ENCODE measurements around the gene ACKR4.
A peak's percentile ranks its signal among the peaks of the same experiment; 100 is the strongest.
"Not testable (repeated sequence)": the region's sequence is repeated elsewhere in the genome, so short reads cannot be mapped to it uniquely, and the experiment has no call there.

The ACKR4 gene

DNA sequence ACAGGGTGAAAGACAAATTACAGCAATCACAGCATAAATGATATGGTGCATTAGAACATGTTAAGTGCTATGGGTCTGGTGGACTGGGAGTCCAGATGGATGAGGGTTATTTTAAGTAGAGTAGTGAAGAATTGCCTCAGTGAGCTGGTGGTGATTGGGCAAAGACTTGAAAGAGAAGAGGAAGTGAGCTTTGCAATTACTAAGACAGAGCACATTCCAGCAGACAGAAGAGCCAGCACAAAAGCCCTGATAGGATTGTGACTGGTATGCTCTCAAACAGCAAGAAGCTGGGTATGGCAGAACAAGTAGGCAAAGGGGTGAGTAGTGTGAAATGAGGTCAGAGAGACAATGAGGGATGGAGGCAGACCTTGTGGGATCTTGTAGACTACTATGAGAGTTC lies 2.1 kb upstream of the ACKR4 start:
- DNase-seq = no peak

DNA sequence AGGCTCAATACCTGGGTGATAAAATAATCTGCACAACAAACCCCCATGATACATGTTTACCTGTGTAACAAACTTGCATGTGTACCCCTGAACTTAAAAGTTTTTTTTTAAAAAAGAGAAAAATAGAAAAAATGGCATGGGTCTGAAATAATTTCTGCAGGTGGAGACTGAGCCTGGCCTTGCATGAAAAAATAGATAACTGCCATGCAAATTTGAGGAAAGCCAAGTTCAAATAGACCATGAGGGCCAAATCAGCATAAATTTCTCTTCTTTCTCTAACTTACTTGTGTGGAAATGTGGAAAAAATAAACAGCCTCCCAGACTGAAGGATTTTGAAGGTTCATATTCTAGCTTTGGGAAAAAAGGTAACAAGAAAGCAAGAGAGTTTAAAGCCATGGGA lies 744 bp upstream of the ACKR4 start:
- DNase-seq = no peak

DNA sequence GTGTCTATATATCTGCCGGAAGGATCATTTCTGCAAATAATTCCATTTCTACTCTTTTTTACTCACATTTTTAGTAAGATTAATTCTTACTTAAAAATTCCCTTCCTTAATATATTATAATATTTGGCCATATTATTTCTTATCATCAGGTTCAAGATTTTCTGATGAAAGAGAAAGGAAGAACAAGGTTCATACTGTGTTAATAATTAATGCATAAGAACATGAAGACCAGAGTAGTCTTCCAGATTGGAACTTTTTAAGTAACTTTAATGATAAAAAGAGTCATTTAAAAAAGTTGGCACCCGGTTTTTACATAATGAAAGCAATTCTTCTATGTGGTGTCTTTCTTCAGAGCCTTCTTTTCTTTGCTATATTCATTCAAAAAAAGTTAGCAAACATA lies 590 bp downstream of the ACKR4 start:
- no peak for DNase-seq

DNA sequence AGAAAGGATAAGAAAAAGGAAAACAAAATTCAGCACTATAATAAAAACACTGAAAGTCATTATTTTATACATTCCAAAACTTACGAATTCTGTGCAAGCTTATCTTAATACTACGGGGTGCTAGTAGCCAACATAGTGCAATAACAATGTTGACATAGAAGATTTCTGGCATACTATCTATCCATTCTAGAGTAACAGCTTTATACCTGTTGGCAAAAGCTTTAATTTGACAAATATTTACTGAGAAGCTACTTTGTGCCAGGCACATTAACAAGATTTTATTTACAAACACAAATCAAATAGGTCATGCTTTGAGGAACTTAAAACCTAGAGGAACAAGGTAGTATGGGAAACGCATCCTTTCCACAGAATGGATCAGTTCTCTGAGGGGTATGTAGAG lies 1.1 kb downstream of the ACKR4 start:
- no peak for DNase-seq

DNA sequence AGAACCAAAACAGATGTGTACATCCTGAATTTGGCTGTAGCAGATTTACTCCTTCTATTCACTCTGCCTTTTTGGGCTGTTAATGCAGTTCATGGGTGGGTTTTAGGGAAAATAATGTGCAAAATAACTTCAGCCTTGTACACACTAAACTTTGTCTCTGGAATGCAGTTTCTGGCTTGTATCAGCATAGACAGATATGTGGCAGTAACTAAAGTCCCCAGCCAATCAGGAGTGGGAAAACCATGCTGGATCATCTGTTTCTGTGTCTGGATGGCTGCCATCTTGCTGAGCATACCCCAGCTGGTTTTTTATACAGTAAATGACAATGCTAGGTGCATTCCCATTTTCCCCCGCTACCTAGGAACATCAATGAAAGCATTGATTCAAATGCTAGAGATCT lies 3.5 kb downstream of the ACKR4 start:
- not testable (repeated sequence) for DNase-seq

DNA sequence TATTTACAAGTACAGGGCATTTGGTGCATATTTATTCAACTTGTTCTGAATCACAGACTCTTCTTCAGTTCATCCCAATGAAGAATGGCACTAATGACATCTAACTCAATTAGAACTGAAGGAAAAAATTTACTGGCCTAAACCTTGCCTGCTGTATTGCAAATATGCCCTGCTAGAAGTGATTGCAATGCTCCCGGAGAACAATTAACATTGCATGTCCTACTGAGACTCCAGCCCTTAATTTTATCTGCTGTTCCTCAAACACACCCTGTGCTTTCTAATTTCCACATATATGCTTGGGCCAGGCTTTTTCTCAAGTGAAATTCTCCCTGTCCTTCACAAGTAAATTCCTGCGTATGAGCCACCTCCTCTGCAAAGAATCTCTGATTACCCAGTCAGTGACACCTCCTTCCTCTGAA lies 8.3 kb downstream of the ACKR4 start:
- no peak for DNase-seq

DNA sequence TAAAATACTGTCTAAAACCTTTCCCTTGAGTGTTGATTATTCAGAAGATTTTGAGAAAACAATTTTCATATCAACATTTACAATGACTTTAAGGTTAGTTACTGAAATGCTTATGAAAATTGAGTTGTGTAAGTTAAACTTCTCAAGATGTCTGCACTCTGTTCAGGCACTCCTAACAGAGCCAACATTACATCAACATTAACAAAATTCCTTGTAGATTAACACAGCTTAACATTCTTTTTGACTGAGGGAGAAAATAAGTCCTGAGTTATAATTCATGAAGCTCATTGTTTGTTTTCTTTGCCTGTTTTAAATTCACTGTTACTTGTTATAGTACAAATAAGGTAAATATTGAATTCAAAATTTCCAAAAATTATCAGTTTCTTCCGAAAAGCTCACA lies 9.0 kb downstream of the ACKR4 start:
- DNase-seq = no peak

DNA sequence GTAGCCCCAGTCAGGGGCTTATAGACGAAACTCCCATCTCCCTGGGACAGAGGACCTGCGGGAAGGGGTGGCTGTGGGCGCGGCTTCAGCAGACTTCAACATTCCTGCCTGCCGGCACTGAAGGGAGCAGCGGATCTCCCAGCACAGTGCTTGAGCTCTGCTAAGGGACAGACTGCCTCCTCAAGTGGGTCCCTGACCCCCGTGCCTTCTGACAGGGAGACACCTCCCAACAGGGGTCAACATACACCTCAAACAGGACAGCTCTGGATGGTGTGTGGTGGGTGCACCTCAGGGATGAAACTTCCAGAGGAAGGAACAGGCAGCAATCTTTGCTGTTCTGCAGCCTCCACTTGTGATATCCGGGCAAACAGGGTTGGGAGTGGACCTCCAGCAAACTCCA lies 9.6 kb downstream of the ACKR4 start:
- not testable (repeated sequence) for DNase-seq

DNA sequence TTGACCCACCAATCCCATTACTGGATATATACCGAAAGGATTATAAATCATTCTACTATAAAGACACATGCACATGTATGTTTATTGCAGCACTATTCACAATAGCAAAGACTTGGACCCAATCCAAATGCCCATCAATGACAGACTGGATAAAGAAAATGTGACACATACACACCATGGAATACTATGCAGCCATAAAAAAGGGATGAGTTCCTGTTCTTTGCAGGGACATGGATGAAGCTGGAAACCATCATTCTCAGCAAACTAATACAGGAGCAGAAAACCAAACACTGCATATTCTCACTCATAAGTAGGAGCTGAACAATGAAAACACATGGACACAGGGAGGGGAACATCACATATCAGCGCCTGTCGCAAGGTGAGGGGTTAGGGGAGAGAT lies 18.2 kb downstream of the ACKR4 start:
- DNase-seq = not testable (repeated sequence)

DNA sequence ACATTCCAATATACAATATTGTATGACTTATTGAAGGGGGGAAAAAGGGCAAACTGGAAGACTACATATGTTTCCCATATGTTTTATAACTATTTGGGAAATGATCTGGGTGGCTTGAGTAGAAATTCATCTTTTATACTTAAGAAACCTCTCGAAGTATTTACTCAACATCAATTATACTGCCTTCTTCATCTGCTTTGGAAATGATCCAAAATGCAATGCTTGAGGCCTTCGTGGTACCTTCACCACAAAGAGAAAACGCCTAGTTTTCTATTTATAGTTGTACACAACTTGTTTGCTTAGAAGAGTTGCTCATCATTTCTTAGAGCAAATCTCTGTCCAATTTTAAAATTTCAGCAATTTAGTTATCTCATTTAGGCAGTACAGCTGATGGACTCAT lies 18.8 kb downstream of the ACKR4 start:
- no peak for DNase-seq

DNA sequence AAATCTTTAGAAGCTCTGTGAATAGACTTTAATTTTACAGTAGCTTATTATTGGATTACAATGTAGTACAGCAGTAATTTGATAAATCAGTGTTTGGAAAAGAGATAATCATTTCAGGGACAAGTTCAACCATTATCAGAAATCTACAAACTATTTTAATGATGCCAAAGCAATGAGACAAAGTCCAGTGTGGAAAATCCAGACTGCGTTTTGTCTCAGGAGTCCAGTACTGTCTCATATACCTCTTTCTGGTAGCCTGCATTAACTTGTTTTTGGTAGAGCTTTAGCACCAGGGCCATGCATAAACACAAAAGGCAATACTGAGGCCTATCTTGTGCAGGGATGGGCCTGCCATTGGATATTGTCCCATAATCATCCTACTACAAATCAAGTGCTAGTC lies 19.7 kb downstream of the ACKR4 start:
- DNase-seq = no peak

DNA sequence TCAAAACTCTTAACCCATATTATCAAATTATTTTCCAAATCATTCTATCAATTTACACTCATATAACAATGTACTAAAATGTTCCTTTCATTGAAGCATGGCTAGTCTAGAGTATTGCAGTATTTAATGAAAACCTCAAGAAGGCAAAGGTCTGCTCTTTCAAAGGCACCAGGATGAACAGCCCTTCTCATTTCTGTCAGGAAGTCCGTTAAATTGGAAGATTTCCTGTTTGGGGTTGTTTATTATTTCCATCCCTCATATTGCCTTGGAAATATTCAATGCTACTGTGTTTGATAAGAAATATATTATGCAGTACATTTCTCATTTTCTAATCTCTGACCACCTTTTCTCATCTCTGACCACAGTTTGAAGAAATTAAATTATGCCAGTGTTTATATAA lies 25.1 kb downstream of the ACKR4 start:
- DNase-seq = no peak

DNA sequence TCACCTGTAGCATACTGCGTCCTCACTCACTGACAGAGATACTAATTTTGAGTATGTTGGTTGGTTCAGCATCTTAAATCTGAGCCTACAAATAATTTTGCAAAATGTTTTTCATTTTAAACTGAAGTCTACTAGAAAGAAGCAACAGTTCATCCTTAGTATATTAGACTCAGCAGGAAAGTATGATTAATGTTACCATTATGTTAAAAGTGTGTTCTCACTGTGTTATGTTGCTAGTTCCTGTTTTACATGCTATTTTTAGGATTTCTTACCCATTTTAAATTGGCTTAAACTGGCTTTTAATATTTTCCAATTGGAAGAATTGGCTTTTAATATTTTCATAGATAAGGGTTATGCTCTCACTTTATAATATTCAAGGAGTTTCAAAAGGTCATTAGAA lies 25.7 kb downstream of the ACKR4 start:
- no peak for DNase-seq

DNA sequence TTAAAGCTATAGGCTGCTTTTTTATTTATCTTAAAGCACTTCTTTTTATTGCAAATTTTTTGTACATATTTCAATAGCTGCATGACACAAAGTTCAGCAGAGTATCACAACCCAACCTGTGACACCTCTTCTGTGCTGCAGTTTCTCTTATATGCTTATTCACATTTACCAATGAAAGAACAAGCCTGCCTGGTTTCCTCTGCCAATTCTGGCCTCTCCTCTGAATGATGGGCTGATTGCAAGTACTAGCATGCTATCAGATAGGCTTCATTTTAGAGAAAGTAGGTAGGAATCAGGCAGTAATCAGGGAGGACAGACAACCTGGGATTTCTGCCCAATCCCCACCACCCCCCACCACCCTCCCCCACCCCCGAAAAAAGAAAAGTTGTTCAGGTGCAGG lies 26.6 kb downstream of the ACKR4 start:
- no peak for DNase-seq

DNA sequence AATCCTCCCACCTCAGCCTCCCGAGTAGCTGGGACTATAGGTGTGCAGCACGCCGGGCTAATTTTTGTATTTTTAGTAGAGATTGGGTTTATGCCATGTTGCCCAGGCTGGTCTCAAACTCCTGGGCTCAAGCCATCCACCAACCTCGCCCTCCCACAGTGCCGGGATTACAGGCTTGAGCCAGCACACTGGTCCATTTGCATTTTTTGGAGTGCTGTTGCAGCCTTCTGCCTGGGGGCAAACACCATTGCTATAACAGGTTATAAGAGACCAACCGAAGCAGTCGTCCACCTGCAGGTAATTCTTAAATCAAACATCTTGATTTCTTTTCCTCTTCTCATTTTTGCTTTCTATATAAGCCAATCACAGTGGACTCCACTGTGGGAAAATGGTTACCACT lies 27.7 kb downstream of the ACKR4 start:
- DNase-seq = no peak

DNA sequence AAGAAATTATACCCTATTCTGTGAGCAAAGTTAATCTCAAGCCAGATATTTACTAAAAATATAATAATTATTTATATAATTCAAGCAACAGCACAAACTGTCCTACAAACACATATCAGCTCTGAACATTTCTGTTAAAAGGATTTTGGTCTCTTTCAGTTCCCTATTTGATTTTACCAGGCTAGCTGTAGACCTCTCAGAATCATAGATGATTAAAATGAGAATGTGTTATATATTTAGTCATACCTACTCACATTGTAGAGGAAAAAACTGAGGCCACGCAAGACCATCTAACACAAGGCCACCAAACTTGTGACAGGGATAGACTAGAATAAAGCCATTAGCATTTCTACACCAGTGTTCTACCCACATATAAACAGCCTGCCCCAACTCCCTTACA lies 28.5 kb downstream of the ACKR4 start:
- DNase-seq = no peak

DNA sequence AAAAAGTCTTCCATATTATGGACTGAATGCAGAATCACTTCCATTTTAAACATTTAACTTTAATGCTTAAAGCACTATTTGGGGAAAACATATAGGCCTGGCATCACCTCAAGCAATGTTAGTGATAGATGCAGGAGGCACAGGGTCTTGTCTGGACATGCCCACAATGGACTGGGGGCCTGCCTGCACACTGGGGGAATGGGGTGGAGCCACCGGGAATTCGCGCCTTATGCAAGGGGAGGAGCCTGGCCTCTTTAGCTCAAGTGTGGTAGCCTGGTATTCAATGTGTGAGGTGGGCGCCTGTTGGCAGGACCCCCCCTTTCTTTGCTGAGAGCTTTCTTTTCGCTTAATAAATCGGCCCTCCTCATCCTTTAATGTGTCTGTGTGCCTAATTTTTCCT lies 29.9 kb downstream of the ACKR4 start:
- DNase-seq = no peak

DNA sequence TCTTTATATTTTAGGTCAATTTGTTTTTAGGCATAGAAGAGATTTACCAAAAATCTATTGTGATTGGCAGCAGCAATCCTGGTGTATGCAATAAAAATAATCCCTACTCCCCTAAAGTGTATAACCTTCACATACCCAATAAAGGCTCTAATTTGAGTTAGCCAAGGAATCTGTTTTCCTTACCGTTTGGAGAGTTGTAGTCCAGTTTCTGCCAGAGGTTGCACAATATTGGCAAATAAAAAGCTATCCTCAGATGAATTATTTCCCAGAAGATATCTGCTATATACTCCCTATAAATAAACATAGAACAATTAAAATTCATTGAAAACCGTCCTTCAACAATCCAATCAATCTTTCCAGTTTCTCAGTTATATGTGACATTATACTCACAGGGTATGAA lies 31.1 kb downstream of the ACKR4 start:
- DNase-seq = no peak

DNA sequence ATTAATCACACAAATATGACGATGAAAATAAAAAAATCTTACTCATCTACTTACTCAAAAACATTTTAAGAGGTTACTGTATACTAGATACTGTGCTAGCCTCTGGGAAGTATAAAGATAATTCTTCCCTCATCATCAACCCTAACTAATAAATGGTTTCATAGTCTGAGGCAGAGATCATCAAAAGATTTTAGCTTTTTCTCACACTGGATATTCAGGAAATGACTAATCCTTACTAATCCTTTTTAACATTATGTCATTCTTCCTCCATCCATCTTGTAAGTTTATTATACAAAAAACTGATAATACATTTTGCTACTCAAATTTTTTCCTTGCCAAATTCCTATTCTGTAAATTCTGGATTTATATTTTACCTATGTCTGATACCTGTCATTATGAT lies 32.9 kb downstream of the ACKR4 start:
- DNase-seq = no peak

DNA sequence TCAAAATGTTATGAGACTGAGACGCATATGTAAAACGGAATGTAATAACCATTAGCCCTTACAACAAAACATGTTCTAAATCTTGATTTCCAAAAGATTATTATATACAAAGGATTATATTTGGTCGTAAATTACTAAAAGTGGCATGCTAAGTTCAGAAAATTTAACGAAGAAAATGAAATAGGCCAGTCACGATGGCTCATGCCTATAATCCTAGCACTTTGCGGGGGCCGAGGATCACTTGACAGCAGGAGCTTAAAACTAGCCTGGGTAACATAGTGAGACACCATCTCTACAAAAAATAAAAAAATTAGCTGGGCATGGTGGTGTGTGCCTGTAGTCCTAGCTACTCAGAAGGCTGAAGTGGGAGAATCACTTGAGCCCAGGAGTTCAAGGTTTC lies 33.5 kb downstream of the ACKR4 start:
- no peak for DNase-seq

DNA sequence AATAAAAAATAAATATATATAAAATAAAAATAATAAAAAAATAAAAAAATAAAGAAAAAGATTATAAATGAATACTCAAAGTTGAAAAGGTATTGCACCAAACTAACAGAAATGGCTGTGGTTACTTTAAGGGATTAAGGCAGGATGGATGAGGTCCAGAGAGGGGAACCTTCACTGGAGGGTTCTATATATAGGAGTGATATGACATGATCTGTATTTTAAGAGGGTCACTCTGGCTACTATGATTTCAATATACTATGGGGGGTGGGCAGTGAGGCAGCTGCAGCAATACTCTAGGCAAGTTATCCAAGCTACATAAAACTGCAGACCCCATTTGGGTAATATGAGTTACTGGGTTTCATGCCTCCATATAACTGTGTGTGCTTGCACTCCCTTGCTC lies 38.0 kb downstream of the ACKR4 start:
- no peak for DNase-seq

DNA sequence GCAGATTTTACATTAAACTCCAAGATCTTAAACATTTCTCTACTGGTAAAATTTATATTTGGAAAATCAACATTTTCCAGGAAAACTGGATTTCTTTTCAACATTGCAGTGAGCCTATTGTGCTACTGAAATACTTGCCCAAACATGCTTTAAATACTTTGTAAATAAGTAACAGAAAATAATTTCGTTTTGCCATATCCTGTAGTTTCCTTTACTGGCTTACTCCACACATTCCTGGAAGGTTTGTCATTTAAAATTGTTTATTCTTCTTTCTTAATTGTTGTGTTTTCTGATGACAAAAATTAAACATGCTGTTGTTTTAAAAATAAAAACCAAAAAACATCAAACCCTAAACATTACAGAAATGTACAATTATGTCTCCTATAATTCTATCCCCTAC lies 40.5 kb downstream of the ACKR4 start:
- no peak for DNase-seq

DNA sequence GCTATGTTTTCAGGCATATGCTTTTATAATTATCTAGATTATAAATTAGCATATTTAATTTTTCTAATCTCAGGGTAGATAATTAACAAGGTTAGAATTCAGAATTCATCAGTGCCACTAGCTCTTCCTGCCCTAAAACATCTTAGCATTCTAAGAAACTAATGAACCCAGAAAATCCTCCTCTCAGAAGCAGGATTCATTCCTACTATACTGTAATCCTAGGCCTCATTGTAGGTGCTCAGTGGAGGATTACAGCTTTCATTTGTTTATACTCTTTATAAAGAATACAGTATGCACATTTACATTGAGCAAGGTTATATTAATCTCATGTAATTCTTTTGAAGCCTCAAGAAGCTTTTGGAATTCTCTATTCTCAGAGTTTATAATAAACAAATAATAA lies 41.6 kb downstream of the ACKR4 start:
- DNase-seq = no peak

DNA sequence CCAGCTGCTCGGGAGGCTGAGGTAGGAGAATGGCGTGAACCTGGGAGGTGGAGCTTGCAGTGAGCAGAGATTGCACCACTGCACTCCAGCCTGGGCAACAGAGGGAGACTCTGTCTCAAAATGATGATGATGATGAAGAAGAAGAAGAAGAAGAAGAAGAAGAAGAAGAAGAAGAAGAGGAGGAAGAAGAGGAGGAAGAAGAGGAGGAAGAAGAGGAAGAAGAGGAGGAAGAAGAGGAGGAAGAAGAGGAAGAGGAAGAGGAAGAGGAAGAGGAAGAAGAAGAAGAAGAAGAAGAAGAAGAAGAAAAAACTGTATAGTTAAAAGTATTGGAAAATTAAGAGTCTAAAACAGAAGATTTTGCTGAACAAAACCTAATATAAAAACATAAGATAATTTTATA lies 44.4 kb downstream of the ACKR4 start:
- not testable (repeated sequence) for DNase-seq

DNA sequence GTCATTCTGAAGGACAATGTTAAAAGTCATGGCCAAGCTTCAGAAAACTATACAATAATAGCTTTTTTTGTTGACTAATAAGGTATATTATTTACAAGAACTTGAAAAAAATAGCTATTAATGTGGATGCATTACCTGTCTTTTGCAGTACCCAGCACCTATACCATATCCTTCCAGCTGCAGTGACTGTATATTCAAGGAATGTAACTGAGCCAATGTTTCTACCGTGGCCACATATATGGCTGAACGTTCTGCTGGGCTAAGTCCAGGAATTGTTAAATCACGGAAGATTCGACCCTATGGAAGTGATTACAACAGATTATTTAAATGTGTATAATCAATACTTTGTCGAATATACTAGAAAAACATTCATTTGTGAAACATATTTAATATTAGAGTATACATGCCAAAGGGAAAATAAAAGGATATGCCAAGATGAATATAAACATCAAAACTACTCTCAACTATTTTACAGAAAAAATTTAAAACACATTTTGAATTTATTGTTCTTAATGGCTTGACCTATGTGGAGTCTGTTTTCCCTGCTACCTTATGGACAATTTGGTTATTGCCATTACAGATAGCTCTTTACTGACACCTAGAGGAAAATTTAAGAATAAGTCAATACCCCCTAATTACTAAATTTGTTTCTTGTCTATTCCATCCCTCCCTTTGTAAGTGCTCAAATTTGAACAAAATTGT lies 44.9 kb downstream of the ACKR4 start:
- peak; percentile 21 for DNase-seq

DNA sequence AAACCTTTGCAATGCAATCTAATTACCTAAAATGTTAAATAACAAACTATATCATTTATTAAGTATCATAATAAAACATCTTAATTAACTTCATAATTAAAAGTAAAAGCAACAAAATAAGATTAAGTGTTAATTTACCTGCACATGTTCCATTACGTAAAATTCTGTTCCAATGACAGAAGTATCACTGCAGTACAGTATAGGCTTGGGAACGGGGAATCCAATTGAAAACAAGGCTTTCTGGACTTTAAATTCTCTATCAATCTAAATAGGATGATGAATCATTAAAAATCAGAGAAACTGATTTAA lies 45.4 kb downstream of the ACKR4 start:
- no peak for DNase-seq

All from NCI-H1436 treated with DMSO at 0.1 percent for 48 hours (cell line).